ENCODE data around the gene BCAS1.

BCAS1 gene

GRCh38 chr20:54041336-54041735 is 29.1 kb downstream of the BCAS1 start:
- Histone ChIP-seq H3K9me3 (replicated peaks; ENCODE audit: insufficient read depth, low read length) (no peaks in the 10 kb centered on the region), H3K36me3 (replicated peaks; ENCODE audit: insufficient read depth, low read length) (no peaks in the 10 kb centered on the region), H4K20me1 (ENCODE audit: insufficient read depth, low read length) (no peaks in the 10 kb centered on the region), H3K9me2 (replicated peaks; ENCODE audit: insufficient read depth, low read length) (no peaks in the 10 kb centered on the region), H3K27ac (ENCODE audit: low read length) (no peak overlapping the region), H3K4me1 (ENCODE audit: low read length) (no peaks in the 10 kb centered on the region), H3K9ac (ENCODE audit: low read length) (no peak overlapping the region), H3K79me2 (ENCODE audit: low read length) (no peaks in the 10 kb centered on the region), H2AFZ (ENCODE audit: low read length) (no peak overlapping the region), H3K4me3 (ENCODE audit: low read length) (no peak overlapping the region), H3F3A (ENCODE audit: insufficient read depth, low read length) (0 out of 2 replicates have a peak, but pooled peaks cover 4% of the 10 kb centered on the region), H3K4me2 (ENCODE audit: low read depth, low read length) (no peak overlapping the region), H3K27me3 (replicated peaks; ENCODE audit: insufficient read depth, low read length) (no peaks in the 10 kb centered on the region)
- TF ChIP-seq EZH2 (optimal IDR thresholded peaks at IDR 0.05; ENCODE audit: low read depth, low read length) (no peak), EZH2phosphoT487 (IDR thresholded peaks at IDR 0.05; ENCODE audit: low read length) (no peak)
- TF ChIP-seq, protein P1, sequence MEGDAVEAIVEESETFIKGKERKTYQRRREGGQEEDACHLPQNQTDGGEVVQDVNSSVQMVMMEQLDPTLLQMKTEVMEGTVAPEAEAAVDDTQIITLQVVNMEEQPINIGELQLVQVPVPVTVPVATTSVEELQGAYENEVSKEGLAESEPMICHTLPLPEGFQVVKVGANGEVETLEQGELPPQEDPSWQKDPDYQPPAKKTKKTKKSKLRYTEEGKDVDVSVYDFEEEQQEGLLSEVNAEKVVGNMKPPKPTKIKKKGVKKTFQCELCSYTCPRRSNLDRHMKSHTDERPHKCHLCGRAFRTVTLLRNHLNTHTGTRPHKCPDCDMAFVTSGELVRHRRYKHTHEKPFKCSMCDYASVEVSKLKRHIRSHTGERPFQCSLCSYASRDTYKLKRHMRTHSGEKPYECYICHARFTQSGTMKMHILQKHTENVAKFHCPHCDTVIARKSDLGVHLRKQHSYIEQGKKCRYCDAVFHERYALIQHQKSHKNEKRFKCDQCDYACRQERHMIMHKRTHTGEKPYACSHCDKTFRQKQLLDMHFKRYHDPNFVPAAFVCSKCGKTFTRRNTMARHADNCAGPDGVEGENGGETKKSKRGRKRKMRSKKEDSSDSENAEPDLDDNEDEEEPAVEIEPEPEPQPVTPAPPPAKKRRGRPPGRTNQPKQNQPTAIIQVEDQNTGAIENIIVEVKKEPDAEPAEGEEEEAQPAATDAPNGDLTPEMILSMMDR (IDR thresholded peaks at IDR 0.05; ENCODE audit: low read length), result no peak
- no peak for DNase-seq

GRCh38 chr20:54040531-54040930 is 29.9 kb downstream of the BCAS1 start:
- Histone ChIP-seq H3K27ac (ENCODE audit: low read length) (no peak overlapping the region), H4K20me1 (ENCODE audit: insufficient read depth, low read length) (no peaks in the 10 kb centered on the region), H3K4me3 (ENCODE audit: low read length) (no peak overlapping the region), H3K9me2 (replicated peaks; ENCODE audit: insufficient read depth, low read length) (no peaks in the 10 kb centered on the region), H3K4me1 (ENCODE audit: low read length) (no peaks in the 10 kb centered on the region), H3F3A (ENCODE audit: insufficient read depth, low read length) (0 out of 2 replicates have a peak, but pooled peaks cover 4% of the 10 kb centered on the region), H3K36me3 (replicated peaks; ENCODE audit: insufficient read depth, low read length) (no peaks in the 10 kb centered on the region), H3K9me3 (replicated peaks; ENCODE audit: insufficient read depth, low read length) (no peaks in the 10 kb centered on the region), H3K27me3 (replicated peaks; ENCODE audit: insufficient read depth, low read length) (no peaks in the 10 kb centered on the region), H3K79me2 (ENCODE audit: low read length) (no peaks in the 10 kb centered on the region), H3K4me2 (ENCODE audit: low read depth, low read length) (no peak overlapping the region), H2AFZ (ENCODE audit: low read length) (no peak overlapping the region), H3K9ac (ENCODE audit: low read length) (no peak overlapping the region)
- TF ChIP-seq EZH2phosphoT487 (IDR thresholded peaks at IDR 0.05; ENCODE audit: low read length) (no peak), EZH2 (optimal IDR thresholded peaks at IDR 0.05; ENCODE audit: low read depth, low read length) (no peak)
- TF ChIP-seq, protein P1 (IDR thresholded peaks at IDR 0.05; ENCODE audit: low read length), result no peak
- no peak for DNase-seq

- Histone ChIP-seq H3K9me3 (replicated peaks; ENCODE audit: insufficient read depth, low read length) (no peaks in the 10 kb centered on the region), H3K27ac (ENCODE audit: low read length) (no peak overlapping the region), H3K4me1 (ENCODE audit: low read length) (no peaks in the 10 kb centered on the region), H3K9me2 (replicated peaks; ENCODE audit: insufficient read depth, low read length) (no peaks in the 10 kb centered on the region), H3K36me3 (replicated peaks; ENCODE audit: insufficient read depth, low read length) (no peaks in the 10 kb centered on the region), H3K27me3 (replicated peaks; ENCODE audit: insufficient read depth, low read length) (no peaks in the 10 kb centered on the region), H3F3A (ENCODE audit: insufficient read depth, low read length) (0 out of 2 replicates have a peak, but pooled peaks cover 2% of the 10 kb centered on the region), H3K4me2 (ENCODE audit: low read depth, low read length) (no peak overlapping the region), H3K4me3 (ENCODE audit: low read length) (no peak overlapping the region), H2AFZ (ENCODE audit: low read length) (no peak overlapping the region), H3K9ac (ENCODE audit: low read length) (no peak overlapping the region), H4K20me1 (ENCODE audit: insufficient read depth, low read length) (no peaks in the 10 kb centered on the region), H3K79me2 (ENCODE audit: low read length) (no peaks in the 10 kb centered on the region)
- TF ChIP-seq EZH2 (optimal IDR thresholded peaks at IDR 0.05; ENCODE audit: low read depth, low read length), result no peak
- TF ChIP-seq, protein P1 (IDR thresholded peaks at IDR 0.05; ENCODE audit: low read length), result no peak
- no peak for TF ChIP-seq EZH2phosphoT487 (IDR thresholded peaks at IDR 0.05; ENCODE audit: low read length)
- no peak for DNase-seq
Measured at GRCh38 chr20:54038961-54039360, 31.4 kb downstream of the BCAS1 start.
